Activated CD4-positive, alpha-beta memory T cell treated with anti-CD3 and anti-CD28 coated beads for 36 hours (primary cell): ENCODE results near the gene HSBP1L1. TPM values are rescaled to one million over a fixed set of nuclear protein-coding genes. Genes with fewer than 3 reads are reported as not detected.
"Not testable (repeated sequence)": the region's sequence is repeated elsewhere in the genome, so short reads cannot be mapped to it uniquely, and the experiment has no call there.

Experiments
- CTCF ChIA-PET: fragments of 350-600 bp; sonication (Branson Sonifier 250); formaldehyde crosslinking; loops from one replicate; lab custom pipeline; 2021; ENCODE audit warnings: antibody characterized with exemption, inconsistent platforms; lab: Charles Lee
- POLR2A ChIA-PET: fragments of 350-600 bp; sonication (Branson Sonifier 250); formaldehyde crosslinking; loops from one replicate; lab custom pipeline; 2021; ENCODE audit warnings: antibody characterized with exemption; lab: Charles Lee
- DNase-seq: peaks from one replicate; pipeline ENCODE4 v3.0.0-alpha.2; 2020
- H3K27ac Mint-ChIP-seq: one replicate; pipeline ENCODE4 v1.8.0; 2021; ENCODE audit warnings: mixed read lengths
- H3K27me3 Mint-ChIP-seq: one replicate; pipeline ENCODE4 v1.8.0; 2021; ENCODE audit warnings: mixed read lengths
- H3K36me3 Mint-ChIP-seq: one replicate; pipeline ENCODE4 v1.8.0; 2021; ENCODE audit warnings: mixed read lengths
- H3K4me1 Mint-ChIP-seq: one replicate; pipeline ENCODE4 v1.8.0; 2021; ENCODE audit warnings: low read depth, mixed read lengths
- H3K4me3 Mint-ChIP-seq: one replicate; pipeline ENCODE4 v1.8.0; 2021; ENCODE audit warnings: mild to moderate bottlenecking, mixed read lengths
- H3K9me3 Mint-ChIP-seq: one replicate; pipeline ENCODE4 v1.8.0; 2021; ENCODE audit warnings: mixed read lengths
- intact Hi-C: fragments of 100-400 bp; cut with micrococcal nuclease; formaldehyde crosslinking; loops from one replicate; pipeline ENCODE4 v1.15.1; 2023
- total RNA-seq, 2 experiments: library from RNA; stranded (reverse); gene quantifications; one replicate each; pipeline ENCODE4 v1.2.3, GENCODE V29; 2021

HSBP1L1 gene
- total RNA-seq, 2 experiments from 2014 or later: 8.5 to 8.8 TPM

DNA sequence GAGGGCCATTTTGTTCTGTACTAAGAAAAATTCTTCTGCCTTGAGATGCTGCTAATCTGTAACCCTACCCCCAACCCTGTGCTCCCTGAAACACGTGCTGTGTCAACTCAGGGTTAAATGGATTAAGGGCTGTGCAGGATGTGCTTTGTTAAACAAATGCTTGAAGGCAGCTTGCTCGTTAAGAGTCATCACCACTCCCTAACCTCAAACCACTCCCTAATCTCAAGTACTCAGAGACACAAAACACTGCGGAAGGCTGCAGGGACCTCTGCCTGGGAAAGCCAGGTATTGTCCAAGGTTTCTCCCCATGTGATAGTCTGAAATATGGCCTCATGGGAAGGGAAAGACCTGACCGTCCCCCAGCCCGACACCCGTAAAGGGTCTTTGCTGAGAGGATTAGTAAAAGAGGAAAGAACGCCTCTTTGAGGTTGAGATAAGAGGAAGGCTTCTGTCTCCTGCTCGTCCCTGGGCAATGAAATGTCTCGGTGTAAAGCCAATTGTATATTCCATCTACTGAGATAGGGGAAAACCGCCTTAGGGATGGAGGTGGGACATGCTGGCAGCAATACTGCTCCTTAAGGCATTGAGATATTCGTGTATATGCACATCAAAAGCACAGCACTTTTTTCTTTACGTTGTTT is 4.2 kb upstream of the HSBP1L1 start:
- intact Hi-C loops: loop anchor here (10.0 kb wide), 1 partner anchor 555 kb away; no protein-coding TSS in a partner anchor
- H3K27ac Mint-ChIP-seq, POLR2A ChIA-PET, H3K9me3 Mint-ChIP-seq, DNase-seq, H3K27me3 Mint-ChIP-seq, H3K36me3 Mint-ChIP-seq, H3K4me3 Mint-ChIP-seq: not testable (repeated sequence)
- CTCF ChIA-PET: interaction anchor here (1.3 kb wide), 1 partner anchor 196 kb away, joined by 3 read pairs; no protein-coding TSS in a partner anchor
- H3K4me1 Mint-ChIP-seq: peaks cover 31% of the 10 kb centered on the region

DNA sequence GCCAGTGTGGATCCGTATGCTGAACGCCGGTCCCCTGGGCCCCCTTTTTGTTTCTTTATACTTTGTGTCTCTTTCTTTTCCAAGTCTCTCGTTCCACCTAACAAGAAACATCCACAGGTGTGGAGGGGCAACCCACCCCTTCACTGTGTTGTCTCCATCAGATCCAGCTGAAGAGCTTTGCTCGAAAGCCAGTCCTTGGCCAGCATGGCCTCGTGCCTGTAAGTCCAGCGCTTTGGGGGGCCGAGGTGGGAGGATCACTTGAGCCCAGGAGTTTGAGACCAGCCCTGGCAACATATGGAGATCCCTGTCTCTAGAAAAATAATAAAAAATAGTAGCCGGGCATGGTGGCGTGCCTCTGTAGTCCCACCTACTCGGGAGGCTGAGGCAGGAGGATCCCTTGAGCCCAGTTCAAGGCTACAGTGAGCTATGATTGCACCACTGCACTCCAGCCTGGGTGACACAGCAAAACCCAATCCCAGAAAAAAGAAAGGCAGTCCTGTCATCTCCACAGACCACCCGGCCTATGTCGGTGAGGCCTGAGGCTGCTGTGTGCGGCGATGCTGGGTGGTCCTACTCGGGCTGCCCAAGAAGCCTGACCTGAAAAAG is 3.4 kb upstream of the HSBP1L1 start:
- ChIA-PET POLR2A (interaction anchor here (0.6 to 1.6 kb wide), 2 partner anchors 10 to 26 kb away, joined by 3 to 4 read pairs; partner anchors contain the start of gene SLC66A2), CTCF (no interaction called here)
- Mint-ChIP-seq H3K36me3 (no peaks in the 10 kb centered on the region), H3K4me3 (no peak overlapping the region), H3K27me3 (peaks cover 4% of the 10 kb centered on the region), H3K4me1 (peaks cover 35% of the 10 kb centered on the region), H3K27ac (no peak overlapping the region), H3K9me3 (no peaks in the 10 kb centered on the region)
- intact Hi-C loops: loop anchor here (10.0 kb wide), 1 partner anchor 556 kb away; no protein-coding TSS in a partner anchor
- no peak for DNase-seq

DNA sequence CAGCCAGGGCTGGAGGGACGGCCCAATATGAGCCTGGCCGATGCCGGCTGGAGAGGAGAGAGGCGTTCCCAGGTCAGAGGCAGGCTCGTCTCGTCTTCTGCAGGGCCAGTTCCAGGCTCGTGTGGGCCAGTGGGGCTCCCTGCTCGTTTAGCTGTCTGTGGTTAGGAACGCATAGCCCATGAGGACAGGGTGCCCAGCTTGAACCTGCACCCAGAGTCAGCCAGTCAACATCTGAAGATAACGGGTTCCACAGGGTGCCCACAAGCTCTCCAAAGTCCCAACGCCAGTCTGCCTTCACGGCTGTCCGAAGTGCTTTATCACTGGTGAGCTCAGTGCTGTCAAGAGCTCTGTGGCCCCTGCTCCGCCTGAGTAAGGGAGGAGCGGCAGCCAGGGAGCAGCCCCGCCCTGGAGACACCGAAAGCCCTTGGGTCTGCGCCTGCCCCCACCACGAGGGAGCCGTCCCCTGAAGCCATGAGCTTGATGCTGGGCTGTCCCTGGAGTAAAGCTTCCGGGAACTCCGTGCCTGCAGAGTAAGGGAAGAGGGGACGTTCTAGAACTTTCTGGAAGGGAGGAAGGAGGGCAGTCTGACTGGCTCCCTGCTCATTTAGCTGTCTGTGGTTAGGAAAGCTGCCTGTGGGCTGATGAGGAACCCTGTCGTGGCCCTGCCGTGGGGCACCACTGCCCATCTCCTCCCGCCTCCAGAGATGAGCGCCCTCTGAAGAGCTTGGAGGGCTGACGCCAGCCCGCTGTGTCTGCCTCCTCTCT is 2.7 kb upstream of the HSBP1L1 start:
- peaks cover 35% of the 10 kb centered on the region for H3K4me1 Mint-ChIP-seq
- H3K4me3 Mint-ChIP-seq: no peak overlapping the region
- no peaks in the 10 kb centered on the region for H3K9me3 Mint-ChIP-seq
- peaks cover 4% of the 10 kb centered on the region for H3K27me3 Mint-ChIP-seq
- DNase-seq: no peak
- no peak overlapping the region for H3K27ac Mint-ChIP-seq
- ChIA-PET POLR2A (interaction anchor here (0.6 to 1.6 kb wide), 2 partner anchors 11 to 26 kb away, joined by 3 to 4 read pairs; partner anchors contain the start of gene SLC66A2), CTCF (interaction anchor here (0.7 kb wide), 1 partner anchor 10 kb away, joined by 3 read pairs; the partner anchor contains the start of gene SLC66A2)
- H3K36me3 Mint-ChIP-seq: no peaks in the 10 kb centered on the region
- intact Hi-C loops: loop anchor here (2.0 to 10.0 kb wide), 2 partner anchors 71 to 557 kb away; no protein-coding TSS in a partner anchor

DNA sequence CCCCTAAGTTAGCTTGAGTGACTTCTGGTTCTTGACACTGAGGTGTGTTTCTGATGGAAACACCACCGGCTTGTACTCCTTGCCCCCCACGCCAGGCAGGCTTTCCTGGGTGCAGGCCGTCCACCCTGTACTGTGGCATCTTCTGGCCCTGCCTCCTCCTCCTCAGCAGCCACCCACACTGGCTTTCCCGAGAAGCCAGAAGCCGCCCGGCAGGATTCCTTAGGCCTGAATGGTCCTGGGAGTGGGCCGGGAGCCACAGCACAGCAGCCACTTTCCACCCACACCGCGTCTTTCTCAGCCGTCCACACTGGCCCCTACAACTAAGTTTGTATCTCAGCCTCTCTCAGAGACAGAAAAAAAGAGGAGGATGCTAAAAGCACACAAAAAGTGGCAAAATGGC is 2.1 kb upstream of the HSBP1L1 start:
- Mint-ChIP-seq H3K4me3 (no peak overlapping the region), H3K27me3 (peaks cover 4% of the 10 kb centered on the region), H3K9me3 (no peaks in the 10 kb centered on the region), H3K4me1 (peaks cover 35% of the 10 kb centered on the region), H3K36me3 (no peaks in the 10 kb centered on the region), H3K27ac (no peak overlapping the region)
- ChIA-PET POLR2A (interaction anchor here (1.6 kb wide), 1 partner anchor 12 kb away, joined by 4 read pairs; the partner anchor contains the start of gene SLC66A2), CTCF (interaction anchor here (0.7 kb wide), 1 partner anchor 11 kb away, joined by 3 read pairs; the partner anchor contains the start of gene SLC66A2)
- intact Hi-C loops: loop anchor here (2.0 to 10.0 kb wide), 2 partner anchors 72 to 558 kb away; no protein-coding TSS in a partner anchor
- DNase-seq: no peak

DNA sequence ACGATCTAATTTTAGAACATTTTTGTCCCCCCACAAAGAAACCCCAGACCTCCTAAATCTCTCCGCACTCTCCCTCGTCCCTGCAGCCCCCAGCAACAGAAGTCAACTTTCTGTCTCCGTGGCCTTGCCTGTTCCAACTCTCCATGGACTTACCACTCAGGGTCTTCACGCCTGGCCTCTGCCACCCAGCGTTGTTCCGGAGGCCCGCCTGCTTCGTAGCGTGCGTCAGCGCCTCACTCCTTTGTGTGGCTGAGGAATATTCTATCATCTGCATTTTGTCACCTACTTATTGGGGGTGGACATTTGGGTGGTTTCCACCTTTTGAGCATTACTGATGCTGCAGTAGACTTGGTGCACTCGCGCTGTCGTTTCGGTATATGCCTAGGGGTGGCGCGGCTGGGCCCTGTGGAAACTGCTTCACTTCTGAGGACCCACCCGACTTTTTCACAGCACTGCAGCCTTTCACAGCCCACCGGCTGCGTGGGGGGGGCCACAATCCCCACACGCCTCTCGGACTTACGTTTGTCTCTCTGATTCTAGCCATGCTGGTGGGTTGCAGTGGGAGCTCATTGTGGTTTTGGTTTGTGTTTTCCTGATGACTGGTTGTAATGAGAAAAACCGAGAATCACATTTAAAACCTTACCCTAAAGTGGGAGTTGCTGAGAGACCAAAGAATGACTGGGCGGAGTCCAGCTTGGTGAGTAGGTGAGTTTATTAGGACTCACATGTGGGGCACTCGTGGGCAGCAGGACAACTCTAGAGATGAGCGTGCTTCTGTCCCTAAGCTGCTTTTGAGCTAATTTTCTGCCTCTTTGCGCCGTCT is 1.4 kb upstream of the HSBP1L1 start:
- ChIA-PET POLR2A (interaction anchor here (1.2 to 1.7 kb wide), 3 partner anchors 11 to 25 kb away, joined by 4 to 8 read pairs (median 6); partner anchors contain the start of genes SLC66A2 and TXNL4A), CTCF (interaction anchor here (1.0 to 1.4 kb wide), 4 partner anchors 9 to 72 kb away, joined by 3 to 7 read pairs (median 4); partner anchors contain the start of gene SLC66A2)
- DNase-seq: peak; percentile 73
- intact Hi-C loops: loop anchor here (1.0 to 10.0 kb wide), 4 partner anchors 12 to 558 kb away; partner anchors contain the start of gene SLC66A2
- Mint-ChIP-seq H3K36me3 (no peaks in the 10 kb centered on the region), H3K4me1 (peaks cover 35% of the 10 kb centered on the region), H3K9me3 (no peaks in the 10 kb centered on the region), H3K4me3 (peak overlapping the region; percentile 49), H3K27ac (no peak overlapping the region), H3K27me3 (peaks cover 4% of the 10 kb centered on the region)

DNA sequence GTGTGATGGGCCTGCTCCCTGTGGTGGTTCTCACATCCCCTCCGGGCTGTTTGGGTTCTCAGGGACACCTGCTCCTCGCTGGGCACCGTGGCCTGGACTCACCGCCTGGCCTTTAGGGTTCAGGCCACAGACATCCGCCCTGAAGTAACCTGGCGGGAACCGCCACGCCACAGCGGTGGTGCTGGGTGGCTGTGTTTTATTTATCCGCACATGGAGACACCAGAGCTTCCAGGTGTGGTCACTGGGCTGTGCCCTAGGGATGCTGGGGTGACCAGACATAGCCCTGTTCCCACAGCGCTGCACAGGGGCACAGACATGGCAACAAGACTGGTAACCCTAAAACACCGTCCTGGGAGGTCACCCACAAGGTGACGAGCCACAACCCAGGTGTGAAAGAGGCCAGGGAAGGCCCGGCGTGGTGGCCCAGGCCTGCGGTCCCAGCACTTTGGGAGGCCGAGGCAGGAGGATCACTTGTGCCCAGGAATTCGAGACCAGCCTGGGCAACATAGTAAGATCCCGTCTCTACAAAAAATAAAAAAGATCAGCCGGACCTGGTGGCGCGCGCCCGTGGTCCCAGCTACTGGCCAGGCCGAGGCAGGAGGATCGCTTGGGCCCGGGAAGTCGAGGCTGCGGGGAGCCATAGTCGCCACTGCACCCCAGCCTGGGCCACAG is 649 bp upstream of the HSBP1L1 start:
- intact Hi-C loops: loop anchor here (1.0 to 10.0 kb wide), 4 partner anchors 12 to 559 kb away; partner anchors contain the start of gene SLC66A2
- peak overlapping the region; percentile 49 for H3K4me3 Mint-ChIP-seq
- H3K9me3 Mint-ChIP-seq: no peaks in the 10 kb centered on the region
- no peak overlapping the region for H3K27ac Mint-ChIP-seq
- peaks cover 35% of the 10 kb centered on the region for H3K4me1 Mint-ChIP-seq
- no peak for DNase-seq
- no peaks in the 10 kb centered on the region for H3K36me3 Mint-ChIP-seq
- ChIA-PET POLR2A (interaction anchor here (1.2 to 1.7 kb wide), 2 partner anchors 12 to 24 kb away, joined by 6 to 8 read pairs; partner anchors contain the start of genes SLC66A2 and TXNL4A), CTCF (interaction anchor here (0.7 to 1.4 kb wide), 7 partner anchors 10 to 284 kb away, joined by 3 to 7 read pairs (median 4); partner anchors contain the start of genes CTDP1 and SLC66A2)
- peaks cover 4% of the 10 kb centered on the region for H3K27me3 Mint-ChIP-seq

DNA sequence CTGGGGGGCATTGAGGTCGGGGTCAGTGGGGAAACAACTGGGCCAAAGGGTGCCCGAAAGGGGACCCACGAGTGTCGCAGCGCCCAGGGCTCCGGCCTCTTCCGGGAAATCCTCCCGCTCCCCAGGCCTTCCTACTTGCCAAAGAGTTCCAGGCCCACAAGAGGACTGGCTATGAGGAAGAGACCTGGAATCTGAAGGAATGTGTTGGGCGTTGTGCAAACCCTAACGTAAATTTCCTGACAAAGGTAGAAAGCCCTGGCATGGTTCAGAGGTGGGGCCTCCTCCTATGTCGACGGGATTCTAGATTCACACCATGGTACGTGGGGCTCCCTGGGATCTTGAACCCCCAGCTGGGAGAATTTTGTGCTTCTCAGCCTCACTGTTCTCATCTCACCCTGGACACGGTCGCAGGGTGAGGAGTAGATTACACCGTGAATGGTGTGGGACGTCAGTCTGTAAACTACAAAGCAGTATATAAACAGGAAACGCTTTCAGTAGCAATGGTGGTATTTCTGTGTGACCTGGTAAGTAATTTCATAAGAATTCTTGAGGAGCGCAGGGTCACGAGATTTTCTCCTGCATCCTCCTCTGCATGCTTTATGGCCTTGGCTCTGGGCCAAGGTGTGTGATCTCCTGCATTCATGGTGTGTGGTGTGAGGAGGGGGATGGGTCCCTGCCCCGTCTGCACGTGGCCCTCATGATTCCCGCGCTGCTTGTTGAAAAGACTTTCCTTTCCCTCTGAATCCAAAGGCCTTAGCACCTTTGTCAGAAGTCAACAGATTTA is 868 bp downstream of the HSBP1L1 start:
- Mint-ChIP-seq H3K27me3 (peaks cover 4% of the 10 kb centered on the region), H3K36me3 (peaks cover 2% of the 10 kb centered on the region), H3K27ac (peak overlapping the region; percentile 77), H3K9me3 (no peaks in the 10 kb centered on the region), H3K4me1 (peaks cover 27% of the 10 kb centered on the region), H3K4me3 (peak overlapping the region; percentile 72)
- intact Hi-C loops: loop anchor here (10.0 kb wide), 1 partner anchor 561 kb away; no protein-coding TSS in a partner anchor
- CTCF ChIA-PET: interaction anchor here (1.0 kb wide), 2 partner anchors 11 to 285 kb away, joined by 3 to 5 read pairs; partner anchors contain the start of gene CTDP1
- POLR2A ChIA-PET: no interaction called here
- peak; percentile 44 for DNase-seq

DNA sequence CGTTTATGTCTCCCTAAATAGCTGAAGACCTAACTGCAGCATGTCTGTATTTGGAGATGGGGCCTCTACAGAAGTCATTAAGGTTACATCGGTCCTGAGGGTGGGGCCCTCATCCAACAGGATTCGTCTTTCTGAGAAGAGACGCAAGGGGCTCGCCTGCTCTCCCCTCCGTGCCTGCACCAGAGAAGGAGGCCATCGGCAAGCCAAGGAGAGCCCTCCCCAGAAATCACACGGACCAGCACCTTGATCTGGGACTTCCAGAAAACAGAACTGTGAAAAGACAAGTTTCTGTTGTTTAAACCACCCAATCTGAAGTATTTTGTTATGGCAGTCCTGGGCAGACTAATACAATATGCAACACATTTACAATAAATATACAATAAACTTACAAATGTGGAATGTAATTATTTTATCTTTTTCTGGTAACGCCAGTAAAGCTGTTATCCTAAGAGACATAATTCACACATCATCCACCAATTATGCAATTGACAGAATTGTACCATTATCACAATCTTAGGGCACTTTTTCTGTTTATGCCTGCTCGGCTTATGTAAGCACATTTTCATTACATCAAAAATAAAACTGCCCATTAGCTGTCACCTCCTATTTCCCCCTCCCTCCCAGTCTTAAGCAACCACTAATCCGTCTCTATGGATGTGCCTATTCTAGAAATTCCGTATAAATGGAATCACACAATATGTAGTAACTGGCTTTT is 6.1 kb downstream of the HSBP1L1 start:
- Mint-ChIP-seq H3K36me3 (peaks cover 26% of the 10 kb centered on the region), H3K27ac (no peak overlapping the region), H3K27me3 (no peaks in the 10 kb centered on the region), H3K9me3 (no peaks in the 10 kb centered on the region), H3K4me1 (peaks cover 1% of the 10 kb centered on the region), H3K4me3 (no peak overlapping the region)
- CTCF ChIA-PET: no interaction called here
- DNase-seq: no peak
- intact Hi-C loops: no loop called here
- POLR2A ChIA-PET: no interaction called here

DNA sequence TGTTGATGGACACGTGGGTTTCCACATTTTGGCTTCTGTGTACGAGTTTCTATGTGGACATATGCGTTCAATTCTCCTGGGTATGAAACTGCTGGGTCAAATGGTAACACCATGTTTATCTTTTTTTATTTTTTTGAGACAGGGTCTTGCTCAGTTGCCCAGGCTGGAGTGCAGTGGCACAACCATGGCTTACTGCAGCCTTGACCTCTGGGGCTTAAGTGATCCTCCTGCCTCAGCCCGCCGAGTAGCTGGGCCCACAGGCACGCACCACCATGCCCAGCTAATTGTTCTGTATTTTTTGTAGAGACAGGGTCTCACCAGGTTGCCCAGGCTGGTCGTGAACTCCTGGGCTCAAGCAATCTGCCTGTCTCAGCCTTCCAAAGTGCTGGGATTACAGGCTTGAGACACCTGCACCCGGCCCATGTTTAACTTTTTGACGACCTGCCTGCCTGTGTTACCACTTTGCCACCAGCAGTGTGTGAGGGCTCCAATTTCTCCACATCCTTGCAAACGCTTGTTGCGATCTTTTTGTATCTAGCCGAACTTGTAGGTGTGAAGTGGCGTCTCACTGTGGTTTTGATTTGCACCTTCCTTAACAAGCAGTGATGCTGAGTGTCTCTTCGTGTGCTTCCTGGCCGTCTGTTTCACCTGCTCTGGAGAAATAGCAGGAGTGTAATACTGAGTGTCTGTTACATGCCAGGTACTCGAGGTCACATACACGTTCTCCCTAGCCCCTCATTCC is 6.9 kb downstream of the HSBP1L1 start:
- no peaks in the 10 kb centered on the region for H3K27me3 Mint-ChIP-seq
- peaks cover 29% of the 10 kb centered on the region for H3K36me3 Mint-ChIP-seq
- ChIA-PET POLR2A (no interaction called here), CTCF (no interaction called here)
- intact Hi-C loops: no loop called here
- H3K4me1 Mint-ChIP-seq: no peaks in the 10 kb centered on the region
- no peak for DNase-seq
- H3K27ac Mint-ChIP-seq: no peak overlapping the region
- no peaks in the 10 kb centered on the region for H3K9me3 Mint-ChIP-seq
- H3K4me3 Mint-ChIP-seq: no peak overlapping the region
